GM12873 (cell line): ENCODE results near the gene ARNT2.

Experiments used
- TF ChIP-seq, protein P1 (sequence below): IDR thresholded peaks from 2 replicates; pipeline ENCODE4 v1.5.1; 2012; ENCODE audit warnings: low read depth, mild to moderate bottlenecking, moderate library complexity, low read length, control low read depth; ENCODE audit not compliant: insufficient read depth; ENCODE audit errors: missing control alignments

ARNT2 gene

DNA sequence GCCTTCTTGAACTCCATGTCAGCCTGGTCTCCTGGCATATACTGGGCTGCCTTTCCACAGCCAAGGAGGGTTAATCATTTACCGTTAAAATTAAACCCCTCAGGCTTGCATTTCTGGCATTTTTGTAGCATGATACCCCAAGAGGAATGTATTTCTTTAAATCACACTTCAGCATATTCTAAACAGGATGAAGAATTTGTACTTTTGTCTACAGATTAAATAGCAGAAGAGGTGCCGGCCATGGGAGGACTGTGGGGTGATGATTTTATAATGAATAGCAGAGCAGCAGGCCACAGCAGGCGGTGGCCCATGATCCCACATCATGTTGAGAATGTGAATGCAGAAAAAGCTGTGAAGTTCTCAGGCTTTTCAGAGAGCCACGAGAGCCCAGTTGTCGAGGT, 90.2 kb downstream of the ARNT2 start:
- TF ChIP-seq, protein P1, sequence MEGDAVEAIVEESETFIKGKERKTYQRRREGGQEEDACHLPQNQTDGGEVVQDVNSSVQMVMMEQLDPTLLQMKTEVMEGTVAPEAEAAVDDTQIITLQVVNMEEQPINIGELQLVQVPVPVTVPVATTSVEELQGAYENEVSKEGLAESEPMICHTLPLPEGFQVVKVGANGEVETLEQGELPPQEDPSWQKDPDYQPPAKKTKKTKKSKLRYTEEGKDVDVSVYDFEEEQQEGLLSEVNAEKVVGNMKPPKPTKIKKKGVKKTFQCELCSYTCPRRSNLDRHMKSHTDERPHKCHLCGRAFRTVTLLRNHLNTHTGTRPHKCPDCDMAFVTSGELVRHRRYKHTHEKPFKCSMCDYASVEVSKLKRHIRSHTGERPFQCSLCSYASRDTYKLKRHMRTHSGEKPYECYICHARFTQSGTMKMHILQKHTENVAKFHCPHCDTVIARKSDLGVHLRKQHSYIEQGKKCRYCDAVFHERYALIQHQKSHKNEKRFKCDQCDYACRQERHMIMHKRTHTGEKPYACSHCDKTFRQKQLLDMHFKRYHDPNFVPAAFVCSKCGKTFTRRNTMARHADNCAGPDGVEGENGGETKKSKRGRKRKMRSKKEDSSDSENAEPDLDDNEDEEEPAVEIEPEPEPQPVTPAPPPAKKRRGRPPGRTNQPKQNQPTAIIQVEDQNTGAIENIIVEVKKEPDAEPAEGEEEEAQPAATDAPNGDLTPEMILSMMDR, result no peak

DNA sequence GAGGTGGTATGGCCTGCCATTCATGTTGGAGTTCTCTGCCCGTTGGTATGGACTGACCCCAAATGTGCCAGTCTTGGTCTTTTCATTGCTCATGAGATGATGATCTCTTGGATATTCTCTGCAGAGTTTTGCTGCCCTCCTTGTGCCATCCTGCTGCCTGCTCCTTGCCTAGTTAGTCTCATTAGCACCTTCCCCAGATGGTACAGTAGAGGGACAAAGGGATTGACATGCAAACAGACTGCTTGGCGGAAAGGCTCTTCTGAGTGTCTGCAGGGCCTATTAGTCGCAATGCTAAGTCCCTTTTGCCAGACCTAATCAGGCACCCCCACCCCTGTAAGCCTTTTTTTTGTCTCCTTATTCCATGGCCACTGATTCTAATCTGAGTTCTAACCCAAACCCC, 90.6 kb downstream of the ARNT2 start:
- TF ChIP-seq, protein P1, result no peak

DNA sequence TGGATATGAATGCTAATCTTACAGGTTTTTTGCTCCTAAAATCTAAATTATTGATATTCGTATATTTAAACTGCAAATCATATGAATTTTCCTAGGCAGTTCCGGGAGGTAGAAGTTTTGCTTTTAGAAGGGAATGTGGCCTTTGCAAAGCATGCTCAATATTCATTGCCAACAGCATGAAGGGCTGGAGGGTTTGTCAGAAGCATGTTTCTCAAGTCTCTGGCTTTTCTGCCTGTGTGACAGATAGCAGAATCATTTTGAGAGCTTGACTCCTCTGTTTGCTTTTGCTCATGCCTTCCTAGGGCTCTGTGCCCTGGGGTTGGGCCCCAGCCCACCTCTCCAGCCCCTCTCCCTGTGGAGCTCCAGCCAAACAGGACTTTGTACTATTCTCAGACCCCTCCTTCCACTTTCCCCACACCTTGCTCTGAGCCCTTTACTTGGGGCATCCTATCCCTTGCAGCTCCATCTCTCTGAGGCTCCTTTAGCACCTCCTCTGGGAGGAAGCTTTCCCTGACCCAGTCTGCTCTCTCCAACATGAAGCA, 91.3 kb downstream of the ARNT2 start:
- TF ChIP-seq, protein P1, result no peak

DNA sequence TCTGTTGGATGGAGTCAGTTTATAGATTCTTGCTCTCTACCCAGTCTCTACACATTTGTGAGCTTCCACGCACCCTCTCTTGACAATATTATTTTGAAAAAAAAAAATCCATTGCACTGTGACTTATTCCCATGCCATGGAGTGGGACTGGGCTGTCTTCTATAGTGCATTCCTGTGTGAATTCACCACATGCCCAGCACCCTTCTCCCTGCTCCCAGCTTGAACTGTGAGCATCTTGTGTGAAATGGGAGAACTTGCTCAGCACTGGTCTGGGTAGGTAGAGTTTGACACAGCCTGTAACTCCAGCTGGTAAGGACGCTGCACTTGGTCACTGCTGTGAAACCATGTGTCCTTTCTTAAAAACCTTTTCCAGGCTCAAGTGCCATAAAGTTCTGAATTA, 91.9 kb downstream of the ARNT2 start:
- TF ChIP-seq, protein P1, result no peak

DNA sequence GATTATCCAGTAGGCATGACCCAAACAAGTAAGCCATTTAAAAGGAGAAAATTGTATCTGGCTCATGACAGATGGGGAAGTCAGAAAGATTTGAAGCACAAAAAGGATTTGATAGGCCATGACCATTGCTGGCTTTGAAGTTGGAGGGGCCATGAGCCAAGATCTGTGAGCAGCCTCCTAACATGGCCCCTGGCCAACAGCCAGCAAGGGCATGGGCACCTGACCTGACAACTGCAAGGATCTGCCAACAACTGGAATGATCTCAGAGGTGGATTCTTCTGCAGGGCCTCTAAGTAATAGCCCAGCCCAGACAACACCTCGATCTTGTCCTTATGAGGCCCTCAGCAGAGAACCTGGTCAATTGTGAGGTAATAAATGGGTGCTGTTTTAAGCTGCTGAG, 93.0 kb downstream of the ARNT2 start:
- TF ChIP-seq, protein P1, result no peak

DNA sequence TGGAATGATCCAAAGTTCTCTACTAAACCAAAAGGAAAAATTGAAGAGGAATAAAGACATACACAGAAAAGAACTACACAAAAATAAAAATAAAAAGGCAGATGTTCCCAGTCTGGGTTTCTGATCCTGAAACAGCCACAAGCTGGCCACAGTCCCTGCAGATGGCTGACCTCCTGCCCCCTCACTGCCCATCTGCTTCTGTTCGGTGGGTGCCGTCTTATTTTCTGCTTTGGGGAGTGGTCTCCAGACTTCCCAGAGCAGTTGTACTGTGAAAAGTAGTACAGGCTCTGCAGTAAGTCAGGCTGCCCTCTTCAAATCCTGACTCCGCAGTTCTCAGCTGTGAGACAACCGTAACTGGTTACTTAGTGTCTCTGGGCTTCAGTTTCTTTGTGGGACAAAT, 94.5 kb downstream of the ARNT2 start:
- TF ChIP-seq, protein P1, result no peak

DNA sequence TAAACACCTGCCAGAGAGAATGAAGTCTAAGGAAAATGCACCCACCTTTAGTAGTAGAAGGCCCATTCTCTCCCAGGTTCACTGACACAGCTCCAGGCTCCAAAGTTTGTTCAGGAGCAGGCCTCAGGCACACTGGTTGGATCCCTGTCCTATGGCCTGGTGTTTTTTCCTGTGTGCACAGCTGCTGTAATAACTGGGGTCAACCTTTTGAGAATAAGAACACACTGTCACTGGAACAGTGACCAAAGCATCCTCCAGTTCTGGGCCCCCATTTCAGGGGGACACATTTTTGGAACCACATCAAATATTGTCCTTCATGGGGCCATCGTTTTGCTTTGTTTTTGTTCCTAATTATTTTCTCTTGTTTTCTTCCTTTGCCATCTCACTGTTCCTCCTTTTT, 95.8 kb downstream of the ARNT2 start:
- TF ChIP-seq, protein P1, result no peak
